ENCODE data around the gene TMEM19. TPM values are rescaled to one million over a fixed set of nuclear protein-coding genes. Genes with fewer than 3 reads are reported as not detected.

TMEM19 gene
- total and polyA plus RNA-seq, 2 of the 8 experiments (the other 6 are each of a cell fraction or from before 2014, with no cell fraction given) = 12.6 to 19.1 TPM

DNA sequence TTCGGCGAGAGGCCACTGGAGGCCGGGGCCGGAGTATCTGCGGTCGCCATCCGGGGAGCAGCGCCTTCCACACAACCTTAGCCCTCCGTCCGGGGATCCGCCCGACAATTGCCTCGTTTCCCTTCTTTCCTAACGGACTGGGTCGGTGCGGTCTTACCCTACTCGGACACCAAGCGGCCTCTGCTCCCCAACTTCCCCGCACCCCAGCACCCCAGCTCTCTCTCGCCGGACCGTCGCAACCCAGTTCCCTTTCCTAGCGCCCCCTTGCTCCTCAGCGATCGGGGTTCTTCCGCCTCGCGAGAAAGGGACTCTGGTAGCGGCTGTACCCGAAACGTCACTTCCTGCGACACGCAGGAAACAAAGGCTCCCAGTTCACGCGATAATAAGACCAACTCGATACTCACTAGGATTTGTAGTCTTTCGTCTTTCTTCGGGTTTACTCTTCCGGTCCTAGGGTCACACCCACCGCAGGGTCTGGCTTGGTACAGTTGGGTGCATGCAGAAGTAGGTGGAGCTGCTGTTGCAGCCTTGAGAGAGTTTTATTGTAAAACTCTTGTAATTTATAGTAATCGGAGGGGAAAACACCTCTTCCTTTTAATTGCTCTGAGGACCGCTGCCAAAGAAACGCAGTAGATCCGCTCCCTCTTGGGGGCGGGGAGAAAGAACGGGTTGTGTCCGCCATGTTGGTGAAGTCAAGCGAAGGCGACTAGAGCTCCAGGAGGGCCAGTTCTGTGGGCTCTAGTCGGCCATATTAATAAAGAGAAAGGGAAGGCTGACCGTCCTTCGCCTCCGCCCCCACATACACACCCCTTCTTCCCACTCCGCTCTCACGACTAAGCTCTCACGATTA, 22.1 kb upstream of the TMEM19 start, which contains the start of the genes THAP2 and ZFC3H1 (continued):
- TF ChIP-seq SP2 (IDR thresholded peaks at IDR 0.05; ENCODE audit: low read length) (no peak), TEAD4 (IDR thresholded peaks at IDR 0.05; ENCODE audit: low read depth, low read length) (no peak), BACH1 (IDR thresholded peaks at IDR 0.05; ENCODE audit: low read length) (no peak; the same call in 1 of the 2 replicates), CBX5 (IDR thresholded peaks at IDR 0.05; ENCODE audit: low read depth, low read length) (no peak), KDM4A (IDR thresholded peaks at IDR 0.05; ENCODE audit: low read depth, low read length, severe bottlenecking) (peak; percentile 19), TCF12 (IDR thresholded peaks at IDR 0.05; ENCODE audit: low read depth, low read length) (0 out of 2 replicates have a peak, but pooled peaks have one; percentile 9), POLR2AphosphoS5 (IDR thresholded peaks at IDR 0.05; ENCODE audit: low read depth, low read length) (peak; percentile 88), HDAC2 (IDR thresholded peaks at IDR 0.05; ENCODE audit: borderline replicate concordance in 1 of 2, low read depth in 2 of 2, low read length in 2 of 2) (no peak), SP4 (IDR thresholded peaks at IDR 0.05; ENCODE audit: low read length) (no peak), SRF (IDR thresholded peaks at IDR 0.05; ENCODE audit: low read depth, low read length) (no peak), JUN (IDR thresholded peaks at IDR 0.05; ENCODE audit: low read depth, low read length) (no peak), BRCA1 (IDR thresholded peaks at IDR 0.05; ENCODE audit: low read depth, low read length) (peak; percentile 94), SP1 (IDR thresholded peaks at IDR 0.05; ENCODE audit: low read depth, low read length) (peak; percentile 56; the same call in 1 of the 2 replicates), CHD2 (IDR thresholded peaks at IDR 0.05; ENCODE audit: low read length) (peak; percentile 99)
- TF ChIP-seq, protein P1, sequence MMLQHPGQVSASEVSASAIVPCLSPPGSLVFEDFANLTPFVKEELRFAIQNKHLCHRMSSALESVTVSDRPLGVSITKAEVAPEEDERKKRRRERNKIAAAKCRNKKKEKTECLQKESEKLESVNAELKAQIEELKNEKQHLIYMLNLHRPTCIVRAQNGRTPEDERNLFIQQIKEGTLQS (IDR thresholded peaks at IDR 0.05; ENCODE audit: insufficient read depth, low read depth, low read length) = no peak

Measured in H1 (cell line).